Left hindlimb (tissue), 1 donor: ENCODE data around the gene RBP5.

Experiments
- DNase-seq: peaks from one replicate; pipeline ENCODE4 v3.0.0-alpha.2; 2018

RBP5 gene, protein sequence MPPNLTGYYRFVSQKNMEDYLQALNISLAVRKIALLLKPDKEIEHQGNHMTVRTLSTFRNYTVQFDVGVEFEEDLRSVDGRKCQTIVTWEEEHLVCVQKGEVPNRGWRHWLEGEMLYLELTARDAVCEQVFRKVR

DNA sequence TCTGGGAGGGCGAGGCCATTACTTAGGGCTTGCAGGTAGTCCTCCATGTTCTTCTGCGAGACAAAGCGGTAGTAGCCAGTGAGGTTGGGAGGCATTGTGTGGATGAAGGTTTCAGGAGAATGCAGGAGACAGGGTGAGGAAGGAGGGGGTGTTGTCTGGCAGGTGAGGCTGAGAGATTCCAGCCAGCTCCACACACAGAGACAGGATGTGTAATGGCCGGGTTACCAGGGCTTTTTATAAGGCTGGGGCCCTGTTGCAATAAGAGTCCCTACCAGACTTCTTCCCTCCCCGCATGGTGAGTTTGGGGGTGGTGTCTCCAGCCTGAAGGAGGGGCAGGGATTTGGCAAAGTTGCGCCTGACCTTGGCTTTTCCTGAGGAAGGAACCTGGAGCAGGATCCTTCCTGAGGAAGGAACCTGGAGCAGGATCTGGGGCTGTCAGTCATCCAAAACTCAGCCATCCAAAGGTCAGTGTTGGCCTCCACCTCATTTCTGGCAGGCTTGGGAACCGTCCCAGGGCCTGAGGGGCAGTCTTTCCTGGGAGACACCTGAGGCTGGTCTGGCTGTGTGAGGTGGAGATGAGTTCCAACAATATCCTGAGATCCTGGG is at the start of gene RBP5:
TSS of gene RBP5 (minus strand) at position 209 of the 606 bp plus-strand sequence. CDS start at position 95, 114 bp downstream.
- no peak for DNase-seq

DNA sequence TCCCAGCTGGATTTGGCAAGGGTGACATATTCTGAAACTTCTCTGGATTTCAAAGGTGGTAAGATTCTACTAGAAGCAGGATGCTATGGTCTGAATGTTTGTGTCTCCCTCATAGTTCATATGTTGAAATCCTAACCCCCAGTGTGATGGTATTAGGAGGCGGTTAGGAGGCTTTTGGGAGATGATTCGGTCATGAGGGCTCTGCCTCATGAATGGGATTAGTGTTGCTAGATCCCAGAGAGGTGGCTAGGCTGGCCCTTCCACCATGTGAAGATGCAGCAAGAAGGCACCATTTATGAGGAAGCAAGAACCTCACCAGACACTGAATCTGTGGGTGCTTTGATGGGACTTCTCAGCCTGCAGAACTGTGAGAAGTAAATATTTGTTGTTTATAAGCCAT is 49.8 kb upstream of the RBP5 start:
- DNase-seq, result no peak

DNA sequence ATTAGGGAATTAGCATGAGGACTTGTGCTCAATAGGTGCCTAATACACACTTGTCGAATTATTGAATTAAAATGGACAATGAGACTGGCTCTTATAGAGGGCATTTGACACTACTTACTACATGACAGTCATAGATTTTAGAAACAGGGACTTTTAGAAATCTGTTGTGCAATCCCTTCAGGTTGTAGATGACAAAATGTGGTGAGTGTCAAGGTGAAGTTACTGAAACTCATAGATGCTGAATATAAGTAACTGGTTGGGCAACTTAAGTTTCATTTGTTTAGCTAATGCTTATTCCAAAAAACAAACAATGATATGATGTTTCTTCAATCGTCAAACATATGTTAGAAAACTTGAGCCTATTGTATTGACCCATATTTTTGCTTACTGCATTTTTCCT is 47.9 kb upstream of the RBP5 start:
- no peak for DNase-seq

DNA sequence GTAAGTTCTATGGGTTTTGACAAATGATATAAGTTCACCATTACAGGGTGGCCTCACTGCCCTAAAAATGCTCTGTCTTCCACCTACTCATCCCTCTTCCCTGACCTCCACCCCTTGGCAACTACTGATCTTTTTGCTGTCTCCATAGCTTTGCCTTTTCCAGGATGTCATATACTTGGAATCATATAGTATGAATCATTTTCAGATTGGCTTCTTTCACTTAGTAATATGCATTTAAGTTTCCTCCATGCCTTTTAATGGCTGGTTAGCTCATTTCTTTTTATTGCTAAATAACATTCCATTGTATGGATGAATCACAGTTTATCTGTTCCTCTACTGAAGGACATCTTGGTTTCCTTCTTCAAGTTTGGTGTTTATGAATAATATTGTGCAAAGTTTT is 46.8 kb upstream of the RBP5 start:
- DNase-seq, result no peak

DNA sequence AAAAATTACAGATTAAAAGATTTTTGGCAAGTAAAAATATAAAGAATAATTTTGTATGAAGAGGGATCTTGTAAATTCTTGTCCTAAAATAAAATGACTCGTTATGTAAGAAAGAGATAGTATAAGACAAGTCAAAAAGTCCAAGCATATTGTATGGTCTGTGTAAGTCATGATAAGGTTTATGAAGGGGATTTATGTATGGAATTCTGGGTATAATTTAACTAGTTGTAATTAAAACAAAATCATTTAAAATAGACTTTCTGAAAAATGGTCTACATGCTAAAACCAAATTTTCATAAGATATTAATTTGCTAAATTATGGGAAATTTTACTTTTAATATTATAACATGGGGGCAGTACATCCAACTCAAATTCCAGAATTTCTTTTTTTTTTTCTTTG is 43.2 kb upstream of the RBP5 start:
- DNase-seq, result no peak

DNA sequence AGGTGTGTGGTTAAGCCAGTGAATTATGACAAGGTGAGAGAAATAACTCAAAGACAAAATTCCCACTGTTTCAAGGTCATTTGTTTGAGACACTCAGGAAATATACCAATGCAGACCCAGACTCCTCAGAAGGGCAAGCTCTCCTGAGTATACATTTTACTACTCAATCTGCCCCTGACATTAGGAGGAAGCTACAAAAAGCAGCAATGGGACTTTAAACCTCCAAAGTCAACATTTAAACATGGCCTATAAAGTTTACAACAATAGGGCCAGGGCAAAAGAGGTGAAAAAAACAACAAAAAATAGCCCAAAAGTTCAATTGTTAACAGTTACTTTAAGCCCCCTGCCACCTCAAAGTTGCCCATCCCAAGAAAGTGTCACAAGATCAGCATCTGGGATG is 41.3 kb upstream of the RBP5 start:
- no peak for DNase-seq

DNA sequence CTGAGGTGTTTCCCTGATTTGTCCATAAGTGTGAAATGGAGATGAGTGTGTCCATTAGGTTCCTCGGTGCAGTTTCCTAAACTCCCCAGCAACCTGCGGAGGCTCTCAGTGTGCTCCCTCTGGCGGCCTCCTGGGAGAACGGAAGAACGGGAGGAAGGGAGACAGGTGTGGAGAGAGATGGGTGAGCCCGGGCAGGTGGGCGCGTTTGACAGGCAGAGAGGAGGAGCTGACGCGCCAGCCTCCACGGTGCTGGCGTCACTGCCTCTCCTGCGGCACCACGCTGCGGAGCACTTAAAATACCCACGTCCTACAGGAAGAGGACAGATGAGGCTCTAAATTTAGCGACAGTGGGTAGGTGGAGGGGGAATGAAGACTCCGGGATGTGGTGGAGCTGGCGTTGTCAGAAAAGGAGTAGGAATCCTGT is 34.0 kb upstream of the RBP5 start:
- no peak for DNase-seq

DNA sequence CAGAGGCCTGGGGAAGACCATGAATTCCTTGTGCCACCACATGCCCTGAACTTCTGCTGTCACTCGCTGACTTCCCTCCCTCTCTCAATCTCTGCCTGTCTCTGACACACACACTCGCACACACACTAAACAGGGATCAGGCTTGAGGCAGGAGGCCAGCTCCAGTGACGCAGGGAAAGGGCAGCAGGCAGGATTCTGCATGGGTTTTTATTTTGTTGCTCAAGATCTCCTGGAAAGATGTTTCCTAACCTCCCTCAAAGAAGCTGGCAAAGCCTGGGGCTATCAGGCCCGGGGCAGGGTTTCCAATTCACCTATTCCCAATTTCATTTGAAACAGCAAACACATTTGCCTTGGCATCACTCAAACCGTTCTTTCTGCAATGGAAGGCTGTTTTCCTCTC is 33.1 kb upstream of the RBP5 start:
- DNase-seq, result no peak

DNA sequence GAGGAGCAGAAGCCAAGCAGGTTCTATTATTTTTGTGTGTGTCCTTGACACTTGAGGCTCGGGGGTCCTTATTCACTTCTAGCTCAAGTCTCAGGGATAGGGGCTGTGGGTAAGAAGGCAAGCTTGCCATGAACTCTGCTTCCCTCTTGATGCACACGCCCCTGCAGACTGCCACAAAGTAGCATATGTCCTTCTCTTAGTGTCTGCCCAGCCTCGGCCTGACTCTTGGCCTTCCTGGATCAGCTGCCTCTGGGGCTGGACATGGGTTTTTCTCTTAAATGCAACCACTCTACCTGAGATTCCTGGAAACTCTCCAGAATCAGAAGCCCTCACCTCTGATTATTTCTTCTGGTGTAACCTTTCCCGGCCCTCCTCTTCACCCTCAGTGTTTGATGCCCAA is 32.6 kb upstream of the RBP5 start:
- no peak for DNase-seq

DNA sequence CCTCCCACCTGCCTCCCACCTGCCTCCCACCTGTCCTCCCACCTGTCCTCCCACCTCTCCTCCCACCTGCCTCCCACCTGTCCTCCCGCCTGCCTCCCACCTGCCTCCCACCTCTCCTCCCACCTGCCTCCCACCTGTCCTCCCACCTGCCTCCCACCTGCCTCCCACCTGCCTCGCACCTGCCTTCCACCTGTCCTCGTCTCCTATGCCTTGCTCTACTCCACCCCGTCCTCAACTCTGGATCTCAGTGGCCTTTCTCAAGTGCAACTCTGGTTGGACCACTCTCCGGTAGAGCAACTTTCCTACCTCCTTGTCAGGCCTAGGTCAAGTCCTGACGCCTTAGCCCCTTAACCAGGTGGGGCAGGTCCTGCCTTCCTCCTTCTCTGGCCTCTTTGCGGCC is 31.5 kb upstream of the RBP5 start:
- DNase-seq, result no peak

DNA sequence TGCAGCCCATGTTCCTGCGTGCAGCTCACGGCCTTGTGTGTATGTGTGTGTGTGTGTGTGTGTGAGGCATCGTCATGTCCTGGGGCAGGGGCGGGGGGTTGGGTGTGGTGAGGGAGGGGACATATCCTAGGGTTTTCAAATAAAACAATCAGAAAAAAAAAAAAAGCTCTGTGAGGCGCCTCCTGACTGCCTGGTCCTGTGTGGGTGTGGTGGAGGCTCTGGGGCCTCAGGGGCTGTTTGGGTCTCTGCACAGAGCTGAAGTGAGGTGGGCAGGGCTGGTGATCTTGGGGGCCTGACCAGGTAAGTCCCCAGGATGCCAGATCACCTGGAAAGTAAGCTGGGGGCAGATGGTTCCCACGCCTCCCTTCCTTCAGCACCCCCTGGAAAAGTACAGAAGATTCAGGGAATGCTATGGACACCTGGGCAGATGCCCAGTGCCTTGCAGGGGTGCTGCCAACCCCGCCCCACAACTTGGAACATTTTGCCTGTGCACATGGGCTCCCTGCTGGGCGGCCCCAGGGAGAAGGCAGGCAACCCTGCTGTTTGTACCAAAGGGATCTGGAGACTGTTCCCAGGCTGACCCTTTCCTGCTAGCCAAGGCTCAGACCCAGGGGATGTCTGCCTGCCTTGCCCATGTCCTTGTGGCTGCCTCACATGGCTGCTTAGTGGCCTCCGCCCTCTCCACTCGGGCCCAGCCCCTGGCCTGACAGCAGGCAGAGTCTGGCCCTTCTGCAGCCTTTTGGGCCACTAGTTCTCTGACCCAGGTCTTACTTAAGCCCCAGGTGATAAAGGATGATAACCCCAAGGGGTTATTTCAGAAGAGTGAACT is 30.3 kb upstream of the RBP5 start:
- no peak for DNase-seq

DNA sequence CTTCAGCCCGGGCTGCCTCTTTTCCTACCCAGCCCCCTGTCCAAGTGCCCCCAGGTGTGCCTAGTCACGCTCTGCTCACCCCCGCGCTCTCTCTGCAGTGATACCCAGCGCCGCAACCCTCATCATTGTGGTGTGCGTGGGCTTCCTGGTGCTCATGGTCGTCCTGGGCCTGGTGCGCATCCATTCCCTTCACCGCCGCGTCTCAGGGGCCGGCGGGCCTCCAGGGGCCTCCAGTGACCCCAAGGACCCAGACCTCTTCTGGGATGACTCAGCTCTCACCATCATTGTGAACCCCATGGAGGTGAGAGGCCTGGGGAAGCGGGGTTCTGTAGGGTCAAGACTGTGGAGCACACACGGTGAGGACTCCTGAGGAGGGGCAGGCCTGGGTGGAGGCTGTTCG is 28.7 kb upstream of the RBP5 start:
- no peak for DNase-seq

DNA sequence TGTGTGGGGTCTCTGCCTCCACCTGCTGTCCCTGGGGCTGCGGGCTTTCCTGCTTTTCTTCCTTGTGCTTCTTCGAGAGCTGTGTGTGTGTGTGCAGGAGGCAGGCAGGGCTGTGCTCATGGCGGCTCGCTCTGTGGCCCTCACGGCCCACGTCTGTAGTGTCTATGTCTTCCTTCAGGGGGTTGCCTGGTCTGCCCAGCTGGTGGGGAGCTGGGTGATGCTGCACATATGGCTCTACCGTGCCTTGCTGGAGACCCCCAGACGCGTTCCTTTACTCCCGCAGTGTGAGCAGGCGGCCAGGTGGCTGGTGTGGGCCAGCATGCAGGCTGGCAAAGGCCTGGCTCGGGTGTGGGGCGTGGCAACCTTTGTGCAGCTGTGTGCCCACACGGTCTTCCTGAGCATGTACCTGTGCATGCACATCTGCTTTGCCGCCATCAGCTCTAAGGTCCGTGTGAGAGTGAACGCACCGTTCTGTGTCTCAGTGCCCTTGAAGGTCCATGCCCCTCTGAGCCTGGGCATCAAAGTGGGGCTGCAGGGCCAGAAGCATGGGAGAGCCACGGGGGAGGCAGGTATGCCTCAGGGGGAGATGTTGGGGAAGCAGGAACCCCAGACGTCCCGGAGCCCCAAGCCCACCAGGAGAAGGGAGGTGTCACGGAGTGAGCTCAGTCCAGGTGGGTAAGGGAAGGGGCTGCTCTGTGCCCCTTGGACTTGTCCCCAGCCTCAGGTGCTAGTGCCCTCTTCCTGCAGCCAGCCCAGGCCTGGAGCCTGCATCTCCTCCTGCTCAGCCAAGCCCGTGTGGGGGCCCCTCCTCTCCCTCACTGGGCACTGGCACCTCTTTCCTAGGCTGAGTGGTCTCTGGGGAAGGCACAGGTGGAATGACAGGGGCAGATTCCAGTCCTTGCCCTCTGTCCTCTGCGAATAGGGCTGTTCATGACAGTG is 27.8 kb upstream of the RBP5 start:
- no peak for DNase-seq

DNA sequence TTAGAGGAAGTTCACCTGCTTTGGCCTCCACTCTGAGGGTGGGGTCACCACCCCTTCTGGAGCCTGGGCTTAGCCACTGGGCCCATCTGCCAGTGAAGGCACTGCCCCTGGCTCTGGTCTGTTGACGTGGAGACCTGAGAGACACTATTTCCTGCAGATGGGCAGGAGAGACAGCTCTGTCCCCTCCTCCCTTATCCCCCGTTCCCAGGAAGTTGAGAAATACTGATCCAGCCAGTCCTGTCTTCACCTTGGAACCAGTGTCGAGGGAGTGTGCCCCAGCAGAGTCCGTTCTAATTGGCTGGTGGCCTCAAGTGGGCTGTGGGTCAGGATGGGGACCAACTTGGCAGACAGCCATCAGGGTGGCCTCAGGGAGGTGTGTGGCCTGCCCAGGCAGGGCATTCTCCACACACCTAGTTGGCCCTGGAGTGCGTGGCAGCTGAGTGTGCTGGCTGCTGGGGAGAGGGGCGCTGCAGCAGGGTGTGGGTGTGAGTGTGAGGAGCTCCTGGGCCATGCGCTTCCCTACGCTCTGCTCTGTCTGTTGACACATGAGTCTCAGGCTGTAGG is 26.9 kb upstream of the RBP5 start:
- DNase-seq, result no peak

DNA sequence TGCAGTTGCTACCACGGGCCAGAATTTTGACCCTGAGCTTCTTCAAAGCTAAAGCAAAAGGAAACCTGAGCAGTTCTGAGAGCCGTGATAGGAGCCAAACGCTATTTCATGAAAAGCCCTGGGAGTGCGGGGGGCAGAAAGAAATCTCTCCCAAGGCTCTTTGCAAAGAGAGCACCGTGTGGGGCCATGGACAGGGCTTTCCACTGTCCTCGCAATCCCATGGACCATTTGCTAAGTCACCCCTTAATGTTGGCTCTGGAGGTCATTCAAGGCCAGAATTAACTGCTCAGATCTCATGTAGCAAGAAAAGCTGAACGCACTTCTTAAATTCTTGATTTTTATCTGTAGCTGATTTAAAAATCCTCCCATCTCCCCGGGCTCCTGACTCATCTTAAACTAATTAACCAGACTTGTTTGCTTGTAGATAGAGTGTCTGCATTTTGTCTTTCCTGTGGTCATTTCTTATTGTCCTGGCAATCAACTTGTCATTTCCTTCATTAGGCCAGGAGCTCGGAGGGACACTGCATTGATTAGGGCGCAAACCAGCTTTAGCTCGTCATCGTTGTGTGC is 26.3 kb upstream of the RBP5 start:
- no peak for DNase-seq

DNA sequence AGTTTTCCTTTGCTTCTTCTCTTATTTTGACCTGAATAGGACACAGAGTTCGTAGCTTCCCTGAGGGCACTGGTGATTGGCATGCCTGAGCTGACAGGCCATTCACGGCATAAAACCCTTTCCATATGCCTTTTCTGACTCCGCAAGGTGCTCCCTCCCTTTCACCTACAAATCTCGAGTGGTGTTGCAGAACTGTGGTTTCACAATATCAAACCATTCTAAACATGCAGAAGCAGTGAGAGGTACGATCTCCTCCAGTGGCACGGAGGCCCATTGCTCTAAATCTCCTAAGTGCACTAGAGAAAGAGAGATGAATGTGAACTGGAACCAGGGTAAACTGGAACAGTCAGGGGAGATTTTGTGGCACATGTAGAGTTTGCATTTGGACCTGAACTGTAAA is 25.4 kb upstream of the RBP5 start:
- DNase-seq, result no peak

DNA sequence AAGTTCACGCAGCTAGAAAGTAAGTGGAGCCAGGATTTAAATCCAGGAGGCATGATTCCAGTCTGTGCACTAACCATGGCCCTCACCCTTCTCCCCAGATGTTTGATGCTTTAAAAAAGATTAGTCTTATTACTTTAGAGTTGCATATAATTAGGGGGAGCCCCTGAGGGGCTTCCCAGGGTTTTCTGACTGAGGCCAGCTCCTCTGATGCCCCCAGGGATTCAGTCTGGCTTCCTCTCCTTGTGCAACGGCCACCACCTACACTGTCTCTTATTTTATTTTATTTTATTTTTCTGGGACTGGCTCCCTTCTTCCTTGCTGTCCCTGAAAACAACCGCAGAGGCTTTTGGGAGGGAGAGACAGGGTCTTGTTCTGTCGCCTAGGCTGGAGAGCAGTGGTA is 24.1 kb upstream of the RBP5 start:
- no peak for DNase-seq

DNA sequence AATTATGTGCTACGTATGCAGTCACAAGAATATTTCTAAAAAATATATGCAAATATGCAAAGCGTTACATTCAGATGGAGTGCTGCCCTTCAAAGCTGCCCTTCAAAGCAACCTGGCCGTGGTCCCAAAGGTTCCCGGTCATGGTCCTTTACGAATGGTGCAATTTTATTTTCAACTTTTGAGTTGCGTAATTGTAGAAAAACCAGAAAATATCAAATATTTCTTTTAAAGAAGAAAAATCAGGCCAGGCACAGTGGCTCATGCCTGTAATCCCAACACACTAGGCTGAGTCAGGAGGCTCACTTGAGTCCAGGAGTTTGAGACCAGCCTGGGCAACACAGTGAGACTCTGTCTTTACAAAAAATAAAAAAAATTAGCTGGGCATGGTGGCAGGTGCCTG is 22.8 kb upstream of the RBP5 start:
- no peak for DNase-seq

DNA sequence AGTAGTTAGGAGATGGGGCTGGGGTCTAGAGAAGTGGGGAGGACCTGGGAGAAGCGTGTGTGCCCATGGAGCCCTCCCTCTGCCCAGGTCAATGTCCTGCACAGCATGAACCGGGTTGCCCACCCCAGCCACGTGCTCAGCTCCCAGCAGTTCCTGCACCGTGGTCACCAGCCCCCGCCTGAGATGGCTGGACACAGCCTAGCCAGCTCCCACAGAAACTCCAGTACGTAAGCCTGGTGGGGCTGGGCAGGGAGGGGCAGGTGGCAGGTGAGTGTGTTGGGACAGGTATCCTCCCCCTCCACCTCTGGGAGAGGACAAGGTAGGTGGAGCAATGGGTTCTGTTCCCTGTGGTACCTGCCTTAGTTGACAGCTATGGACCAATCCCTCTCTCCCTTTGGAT is 22.2 kb upstream of the RBP5 start:
- DNase-seq, result no peak

DNA sequence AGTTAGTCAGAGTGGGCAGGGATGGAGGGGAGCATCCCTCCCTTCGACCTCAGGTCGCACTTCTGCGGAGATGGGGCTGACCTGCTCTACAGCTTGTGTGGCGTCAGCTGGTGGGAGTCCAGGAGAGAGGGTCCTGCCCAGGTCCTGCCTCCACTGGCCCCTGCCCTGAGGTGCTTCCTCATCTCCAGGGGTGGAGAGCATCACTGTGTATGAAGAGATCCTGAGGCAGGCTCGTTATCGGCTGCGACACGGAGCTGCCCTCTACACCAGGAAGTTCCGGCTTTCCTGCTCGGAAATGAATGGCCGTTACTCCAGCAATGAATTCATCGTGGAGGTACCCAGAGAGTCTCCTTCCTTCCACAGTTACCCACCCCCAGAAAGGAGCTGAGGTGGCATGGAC is 21.7 kb upstream of the RBP5 start:
- no peak for DNase-seq

DNA sequence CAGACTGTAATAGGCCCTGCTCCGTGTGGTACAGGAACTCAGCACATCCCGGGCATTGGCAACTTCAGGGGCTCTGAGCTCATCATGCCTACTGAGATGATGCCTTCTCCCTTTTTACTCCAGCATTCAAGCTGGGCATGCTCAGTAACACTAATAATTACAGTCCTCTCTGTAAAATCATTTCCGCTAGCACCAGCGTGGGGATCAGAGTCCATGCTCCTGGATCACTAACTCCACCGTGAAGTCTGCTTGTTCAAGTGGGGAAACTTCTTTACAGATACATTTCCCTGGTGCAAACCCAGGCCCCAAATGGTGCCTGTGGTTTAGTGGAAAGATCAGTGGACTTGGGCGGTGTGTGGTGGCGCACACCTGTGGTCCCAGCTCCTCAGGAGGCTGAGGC is 18.2 kb upstream of the RBP5 start:
- DNase-seq, result no peak

DNA sequence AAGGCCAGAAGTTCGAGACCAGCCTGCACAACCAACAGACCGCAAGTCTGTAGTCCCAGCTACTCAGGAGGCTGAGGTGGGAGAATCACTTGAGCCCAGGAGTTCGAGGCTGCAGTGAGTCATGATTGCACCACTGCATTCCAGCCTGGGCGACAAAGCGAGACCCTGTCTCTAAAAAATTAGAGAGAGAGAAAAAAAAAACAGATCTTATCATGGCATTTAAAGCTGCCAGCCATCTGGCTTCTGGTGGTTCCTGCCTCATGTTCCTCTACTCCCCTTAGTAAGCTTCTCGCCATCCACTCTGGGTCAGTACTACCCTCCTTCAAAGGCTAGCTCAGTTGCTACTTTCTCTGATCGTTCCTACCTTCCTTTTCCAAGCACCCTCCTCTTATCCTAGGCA is 17.5 kb upstream of the RBP5 start:
- no peak for DNase-seq

DNA sequence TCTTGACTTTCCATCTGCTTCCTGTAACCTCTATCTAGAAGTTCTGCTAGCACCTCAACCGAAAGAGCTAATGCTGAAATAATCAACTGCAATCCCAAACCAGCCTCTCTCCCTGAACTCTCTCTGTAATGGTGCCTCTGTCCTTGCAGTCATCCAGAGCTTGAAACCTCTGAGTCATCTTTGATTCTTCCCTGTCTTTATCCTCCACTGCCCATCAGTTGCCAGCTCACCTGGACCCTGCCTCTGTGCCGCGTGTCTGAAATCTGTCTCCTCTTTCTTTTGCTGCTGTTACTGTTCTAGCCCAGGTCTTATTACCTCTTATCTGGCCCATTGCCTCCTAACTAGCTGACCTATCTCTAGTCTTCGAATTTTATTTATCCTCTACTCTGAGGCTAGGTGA is 17.0 kb upstream of the RBP5 start:
- no peak for DNase-seq
